Measurements from ENCODE around the gene BICD1.

The BICD1 gene

DNA sequence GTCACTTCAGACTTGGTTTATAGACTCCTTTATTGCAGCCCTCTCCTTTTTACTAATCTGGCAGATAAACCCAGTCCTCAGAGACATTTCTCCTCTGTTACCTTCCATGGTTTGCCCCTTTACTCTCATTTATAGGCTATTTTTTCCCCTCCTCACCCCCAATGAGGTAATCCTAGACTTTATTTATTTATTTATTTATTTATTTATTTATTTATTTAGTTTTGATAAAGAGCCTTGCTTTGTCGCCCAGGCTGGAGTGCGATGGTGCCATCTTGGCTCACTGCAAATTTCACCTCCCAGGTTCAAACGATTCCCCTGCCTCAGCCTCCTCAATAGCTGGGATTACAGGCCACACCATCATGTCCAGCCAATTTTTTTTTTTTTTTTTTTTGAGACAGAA, 301.1 kb downstream of the BICD1 start:
- DNase-seq (ENCODE audit: low spot score): no peak

DNA sequence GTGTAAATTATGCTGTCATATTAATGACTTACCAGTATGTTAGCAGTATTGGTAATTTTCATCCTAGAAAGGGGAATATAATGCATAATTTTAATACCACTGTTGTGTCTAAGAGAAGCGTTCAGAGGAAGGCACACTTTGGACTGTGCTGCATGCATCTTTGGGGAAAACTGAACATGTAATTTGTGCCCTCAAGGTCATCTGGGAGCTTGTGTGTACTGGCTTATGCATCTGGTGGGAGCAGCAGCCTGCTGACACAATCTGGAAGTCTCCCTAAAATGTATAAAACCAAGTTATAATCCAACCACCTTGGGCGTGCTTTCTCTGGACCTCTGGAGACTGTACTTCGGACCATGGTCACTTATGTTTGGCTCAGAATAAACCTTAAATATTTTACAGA, 306.8 kb downstream of the BICD1 start:
- no peak for DNase-seq (ENCODE audit: low spot score)

DNA sequence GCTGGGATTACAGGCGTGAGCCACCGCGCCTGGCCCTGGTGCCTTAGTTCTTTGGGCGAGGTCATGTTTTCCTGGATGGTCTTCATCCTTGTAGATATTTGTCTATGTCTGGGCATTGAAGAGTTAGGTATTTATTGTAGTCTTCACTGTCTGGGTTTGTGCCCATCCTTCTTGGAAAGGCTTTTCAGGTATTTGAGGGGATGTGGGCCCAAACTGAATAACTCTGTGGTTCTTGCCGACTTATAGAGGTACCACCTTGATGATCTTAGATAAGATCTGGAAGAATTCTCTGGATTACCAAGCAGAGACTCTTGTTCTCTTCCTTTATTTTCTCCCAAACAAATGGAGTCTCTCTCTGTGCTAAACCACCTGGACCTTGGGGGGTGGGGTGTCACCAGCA, 311.6 kb downstream of the BICD1 start:
- no peak for DNase-seq (ENCODE audit: low spot score)

GRCh38 chr12:32418903-32419519, 312.4 kb downstream of the BICD1 start:
- DNase-seq (ENCODE audit: low spot score): no peak

DNA sequence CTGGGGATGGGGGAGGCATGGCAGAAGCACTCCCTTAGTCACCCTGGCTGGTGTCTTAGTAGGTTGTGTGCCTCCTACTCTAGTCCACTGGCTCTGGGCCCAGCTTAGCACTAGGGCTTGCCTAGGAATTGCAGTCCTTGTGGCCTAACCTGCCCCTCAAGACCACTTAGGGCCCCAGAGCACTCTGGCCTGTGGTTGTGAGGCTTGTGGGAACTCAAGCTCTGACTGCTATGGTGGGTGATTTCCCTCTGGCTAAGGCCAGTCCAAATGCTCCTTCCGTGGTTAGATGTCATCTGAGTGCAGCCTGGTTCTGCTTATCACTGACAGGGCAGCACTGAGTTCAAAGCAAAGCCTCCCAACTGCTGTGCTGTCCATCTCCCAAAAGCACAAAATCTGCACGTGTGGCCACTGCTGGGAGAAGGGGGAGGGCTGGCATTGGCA, 312.9 kb downstream of the BICD1 start:
- DNase-seq (ENCODE audit: low spot score): no peak

- DNase-seq (ENCODE audit: low spot score): no peak
Measured at GRCh38 chr12:32420356-32420755, 313.7 kb downstream of the BICD1 start.

GRCh38 chr12:32423559-32423958, 316.9 kb downstream of the BICD1 start:
- DNase-seq (ENCODE audit: low spot score): no peak

DNA sequence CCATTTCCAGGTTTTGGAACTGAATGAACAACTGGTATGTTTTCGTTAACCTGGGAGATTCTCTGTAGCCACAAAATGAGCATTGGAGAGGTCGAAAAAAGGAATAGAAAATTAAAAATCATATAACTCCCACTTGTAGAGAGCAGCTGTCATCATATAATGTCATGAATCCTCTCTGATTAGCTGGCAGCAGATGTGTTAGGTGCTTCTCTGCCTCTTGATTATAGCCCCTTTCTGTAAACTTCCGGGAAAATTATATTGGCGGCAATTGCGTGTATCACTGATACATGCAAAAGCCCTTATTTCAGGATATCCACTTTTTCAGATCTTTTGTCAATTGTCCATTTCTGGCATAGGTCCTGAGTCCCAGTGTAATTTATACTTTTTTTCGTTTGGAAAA, 324.4 kb downstream of the BICD1 start:
- no peak for DNase-seq (ENCODE audit: low spot score)
